GM12878 (cell line): Measurements from ENCODE around the gene CATSPER3. TPM values are rescaled to one million over a fixed set of nuclear protein-coding genes. Genes with fewer than 3 reads are reported as not detected.

Source experiments
- ATAC-seq: fragments of 200-7000 bp; cut with Tn5 transposase; 3 replicates; pipeline ENCODE4 v1.9.1; 2020; ENCODE audit warnings: mild to moderate bottlenecking, moderate library complexity
- BruUV-seq: library from RNA; stranded (reverse); fragments of 400-500 nt; replicated peaks from 2 replicates; lab custom pipeline; 2021; lab: Mats Ljungman, UMichigan
- CTCF ChIA-PET: fragments of 300-600 bp; sonication (Branson Sonifier 250); formaldehyde crosslinking; extraction: SDS; loops from one replicate; lab custom pipeline; 2021; ENCODE audit warnings: inconsistent platforms; lab: Yijun Ruan, JAX
- POLR2A ChIA-PET: fragments of 350-600 bp; formaldehyde crosslinking; extraction: SDS; loops from one replicate; lab custom pipeline; 2021; ENCODE audit warnings: inconsistent platforms; lab: Charles Lee
- RAD21 ChIA-PET: fragments of 300-600 bp; sonication (Branson Sonifier 250); formaldehyde crosslinking; loops from one replicate; lab custom pipeline; 2023; ENCODE audit warnings: antibody characterized with exemption; ENCODE audit not compliant: unreplicated experiment; lab: Charles Lee
- SMC1A ChIA-PET: fragments of 300-600 bp; sonication (Branson Sonifier 250); formaldehyde crosslinking; loops from one replicate; lab custom pipeline; 2023; ENCODE audit not compliant: unreplicated experiment, uncharacterized antibody; lab: Charles Lee
- DNase-seq: peaks from one replicate; pipeline ENCODE4 v3.0.0-alpha.2; 2011; ENCODE audit warnings: low read depth, low spot score
- FAIRE-seq: peaks from 3 replicates; lab custom pipeline; 2011; peaks lifted over from hg19 to GRCh38; lab: Jason Lieb, UNC
- H2AFZ ChIP-seq: 2 replicates; pipeline ENCODE4 v1.6.0; 2011; ENCODE audit warnings: low read depth, low read length, control low read depth; ENCODE audit not compliant: control insufficient read depth
- H3K27ac ChIP-seq: 2 replicates; pipeline ENCODE4 v1.5.1; 2011; ENCODE audit warnings: control low read depth; ENCODE audit not compliant: control insufficient read depth, insufficient read depth
- H3K27me3 ChIP-seq, 2 experiments: replicated peaks in 1 of 2; 2 replicates each; pipeline versions ENCODE4 v1.6.0 to v1.6.1; 2011; ENCODE audit warnings: low read length in 1 of 2; ENCODE audit not compliant: control insufficient read depth in 2 of 2, insufficient read depth in 2 of 2
- H3K36me3 ChIP-seq, 2 experiments: 2 replicates each; pipeline ENCODE4 v1.5.1; 2011; ENCODE audit warnings: low read length in 1 of 2; ENCODE audit not compliant: control insufficient read depth in 2 of 2, insufficient read depth in 2 of 2
- H3K4me1 ChIP-seq: 2 replicates; pipeline ENCODE4 v1.6.1; 2011; ENCODE audit warnings: mild to moderate bottlenecking, low read length, moderate library complexity, mixed read lengths; ENCODE audit not compliant: control insufficient read depth, insufficient read depth
- H3K4me2 ChIP-seq: 2 replicates; pipeline ENCODE4 v1.6.0; 2011; ENCODE audit warnings: control low read depth; ENCODE audit not compliant: control insufficient read depth, insufficient read depth
- H3K4me3 ChIP-seq: fragments of 200-600 bp; sonication (generic); 2 replicates; pipeline ENCODE4 v1.5.1; 2016
- H3K79me2 ChIP-seq: 2 replicates; pipeline ENCODE4 v1.6.0; 2011; ENCODE audit warnings: low read length; ENCODE audit not compliant: control insufficient read depth, insufficient read depth
- H3K9ac ChIP-seq: 2 replicates; pipeline ENCODE4 v1.8.0; 2011; ENCODE audit warnings: low read length, control low read depth, mixed read lengths; ENCODE audit not compliant: control insufficient read depth, insufficient read depth
- H3K9me3 ChIP-seq: replicated peaks from 3 replicates; pipeline ENCODE4 v1.5.1; 2011; ENCODE audit warnings: mild to moderate bottlenecking, low read length; ENCODE audit not compliant: control insufficient read depth, insufficient read depth
- H4K20me1 ChIP-seq: 2 replicates; pipeline ENCODE4 v1.6.0; 2011; ENCODE audit not compliant: control insufficient read depth, insufficient read depth
- CBFB ChIP-seq: IDR thresholded peaks from 2 replicates; pipeline ENCODE4 v1.6.1; 2016; ENCODE audit warnings: antibody characterized with exemption, low read depth
- JUNB ChIP-seq: IDR thresholded peaks from 2 replicates; pipeline ENCODE4 v1.6.1; 2016; ENCODE audit warnings: antibody characterized with exemption, mild to moderate bottlenecking
- PRDM15 ChIP-seq: fragments of 450-650 bp; formaldehyde crosslinking; IDR thresholded peaks from 2 replicates; pipeline ENCODE4 v1.4.0; 2020; ENCODE audit warnings: mild to moderate bottlenecking, moderate library complexity
- RFX5 ChIP-seq: IDR thresholded peaks from 2 replicates; pipeline ENCODE4 v1.6.1; 2011; ENCODE audit warnings: low read depth, low read length, improper control_type of control experiment
- SIX5 ChIP-seq: IDR thresholded peaks from 2 replicates; pipeline ENCODE4 v1.6.1; 2011; ENCODE audit warnings: mild to moderate bottlenecking, low read depth, low read length, moderate library complexity; ENCODE audit not compliant: severe bottlenecking
- SUZ12 ChIP-seq: fragments of 200-600 bp; sonication (generic); IDR thresholded peaks from one replicate; pipeline ENCODE4 v1.6.1; 2018; ENCODE audit warnings: antibody characterized with exemption, mild to moderate bottlenecking; ENCODE audit not compliant: unreplicated experiment
- WGBS: methylation state at CpG from one replicate; pipeline ENCODE4 v1.1.6; 2016; ENCODE audit warnings: low lambda C conversion rate; ENCODE audit not compliant: insufficient replicate concordance, insufficient coverage; ENCODE audit errors: missing lambda C conversion rate; 5-methylcytosine and 5-hydroxymethylcytosine counted together
- in situ Hi-C: fragments of 300-500 bp; cut with MboI; formaldehyde crosslinking; loops from 9 replicates; pipeline ENCODE4 v1.14.3; 2018; ENCODE audit warnings: mixed read lengths
- intact Hi-C: fragments of 100-400 bp; cut with micrococcal nuclease; formaldehyde crosslinking; loops from one replicate; pipeline ENCODE4 v1.14.2; 2022; ENCODE audit not compliant: unreplicated experiment
- polyA plus RNA-seq, 11 experiments: library from polyadenylated mRNA; depleted of rRNA in 4 of 11; unstranded in 6 of 11; stranded (reverse) in 5 of 11; fragments of >200 nt; fragmentation: Nextera tagmentation in 4 of 11; fragmentation: Illumina TruSeq in 1 of 11; extraction: Ambion mirVana in 4 of 11; extraction: Trizol in 1 of 11; gene quantifications; 1 replicate in 1 of 11; 2 replicates in 10 of 11; pipeline versions ENCODE4 v1.2.1 to v1.2.3, GENCODE V29; 2011 to 2016; ENCODE audit warnings: inconsistent platforms in 2 of 11, missing spikeins in 2 of 11, low read depth in 1 of 11
- total RNA-seq, 4 experiments: library from RNA; depleted of rRNA in 3 of 4; stranded (reverse); fragments of >200 nt in 3 of 4; fragmentation: Illumina TruSeq in 1 of 4; extraction: Trizol in 1 of 4; gene quantifications; 2 replicates each; pipeline versions ENCODE4 v1.2.1 to v1.2.3, GENCODE V29; 2013 to 2021

CATSPER3 gene
- total and polyA plus RNA-seq, 10 of the 15 experiments (the other 5 are each of a cell fraction or from before 2014, with no cell fraction given): 0.06 to 0.38 (median 0.13) TPM; not detected in 4

GRCh38 chr5:134995850-134996402 lies 28.2 kb downstream of the CATSPER3 start:
- no peaks in the 10 kb centered on the region for H4K20me1 ChIP-seq
- H3K27me3 ChIP-seq: no peaks in the 10 kb centered on the region
- H3K4me1 ChIP-seq: no peaks in the 10 kb centered on the region
- SMC1A ChIA-PET: no interaction called here
- TF ChIP-seq JUNB (no peak), SIX5 (no peak), SUZ12 (no peak), RFX5 (no peak), CBFB (no peak), PRDM15 (no peak)
- TF ChIP-seq, all 136 proteins: peak for 0
- ATAC-seq: no peak
- WGBS: 55% methylated on average over 8 of the region's 8 CpGs
- POLR2A ChIA-PET: no interaction called here
- Histone ChIP-seq H2AFZ (no peak overlapping the region), H3K4me3 (no peak overlapping the region), H3K79me2 (no peaks in the 10 kb centered on the region), H3K36me3 (no peaks in the 10 kb centered on the region), H3K9me3 (no peaks in the 10 kb centered on the region; the same call in 2 of the 3 replicates), H3K9ac (no peak overlapping the region), H3K27ac (no peak overlapping the region), H3K4me2 (no peak overlapping the region)
- no TSS peak for BruUV-seq
- intact Hi-C loops: no loop called here
- DNase-seq: no peak
- RAD21 ChIA-PET: no interaction called here
- CTCF ChIA-PET: no interaction called here
- FAIRE-seq: no peak
- in situ Hi-C loops: no loop called here
